NCI-H2171 treated with DMSO at 0.1 percent for 48 hours (cell line): ENCODE measurements around the gene EMC1.
"Not testable (repeated sequence)": the region's sequence is repeated elsewhere in the genome, so short reads cannot be mapped to it uniquely, and the experiment has no call there.

Source experiments
- DNase-seq: peaks from one replicate; lab custom pipeline; 2025; lab: John Stamatoyannopoulos, UW

The EMC1 gene

DNA sequence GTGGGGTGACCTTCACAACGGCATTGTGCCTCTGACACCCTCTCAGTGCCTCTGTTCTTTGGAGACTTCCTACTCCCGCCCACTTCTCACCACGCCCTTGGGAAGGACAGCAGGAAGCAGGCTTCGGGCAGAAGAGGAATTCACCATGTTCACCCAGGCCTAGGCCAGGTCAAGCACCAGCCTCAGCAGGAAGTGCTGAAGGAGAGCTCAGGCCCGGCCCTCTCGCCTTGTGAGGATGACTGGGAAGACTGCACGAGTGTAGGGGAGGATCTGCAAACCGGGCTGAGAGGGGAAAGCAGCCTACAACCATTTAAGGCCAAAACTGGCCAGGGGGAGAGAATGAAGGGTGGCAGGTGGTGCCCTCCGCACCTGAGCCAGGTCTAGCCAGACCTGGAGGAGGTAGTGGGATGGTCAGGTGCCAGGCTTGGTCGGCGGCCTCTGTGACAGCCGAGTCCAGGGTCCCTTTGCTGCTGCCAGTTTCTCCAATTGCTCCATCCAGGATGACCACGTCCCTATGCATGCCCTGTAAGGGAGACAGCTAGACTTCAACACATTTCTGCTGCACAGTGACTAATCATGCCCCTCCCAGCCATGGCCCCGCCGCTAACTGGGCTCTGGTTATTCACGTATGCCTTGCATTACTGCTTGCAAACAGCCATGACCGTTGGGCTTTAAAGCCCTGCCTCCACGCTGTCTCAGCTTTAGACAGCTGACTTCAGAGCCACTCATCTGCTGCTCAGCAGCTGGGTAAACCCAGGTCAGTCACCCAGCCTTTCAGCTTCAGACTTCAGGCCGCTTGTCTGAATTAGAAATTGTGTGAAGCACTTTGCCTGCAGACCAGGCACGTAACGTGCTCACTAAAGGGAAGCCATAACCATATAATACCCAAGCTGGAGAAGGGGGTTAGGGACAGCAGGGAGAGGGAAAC is 9.2 kb upstream of the EMC1 start:
- DNase-seq = no peak

- no peak for DNase-seq
These were observed 7.0 kb upstream of the EMC1 start for GRCh38 chr1:19258353-19258752.

- no peak for DNase-seq
These were observed 6.0 kb upstream of the EMC1 start for GRCh38 chr1:19257178-19257914.

- DNase-seq = not testable (repeated sequence)
These were observed 5.0 kb upstream of the EMC1 start for GRCh38 chr1:19256301-19256700.

DNA sequence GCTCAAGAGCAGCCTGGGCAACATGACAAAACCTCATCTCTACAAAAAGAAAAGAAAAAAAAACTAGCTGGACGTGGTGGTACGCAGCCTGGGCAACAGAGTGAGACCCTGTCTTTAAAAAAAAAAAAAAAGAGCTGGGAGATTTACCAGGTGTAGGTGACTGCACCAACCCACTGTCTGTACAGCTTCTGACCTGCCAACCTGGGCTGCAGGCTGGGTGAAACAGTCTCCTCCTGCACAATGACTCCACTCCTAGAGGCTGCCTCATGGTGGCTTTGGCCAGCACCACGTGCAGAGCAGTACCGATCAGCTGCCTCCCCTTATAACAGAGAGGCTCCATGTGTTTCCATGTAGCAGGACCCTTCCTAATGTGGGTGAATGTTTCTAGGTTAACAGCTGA is 4.0 kb upstream of the EMC1 start:
- DNase-seq = no peak

DNA sequence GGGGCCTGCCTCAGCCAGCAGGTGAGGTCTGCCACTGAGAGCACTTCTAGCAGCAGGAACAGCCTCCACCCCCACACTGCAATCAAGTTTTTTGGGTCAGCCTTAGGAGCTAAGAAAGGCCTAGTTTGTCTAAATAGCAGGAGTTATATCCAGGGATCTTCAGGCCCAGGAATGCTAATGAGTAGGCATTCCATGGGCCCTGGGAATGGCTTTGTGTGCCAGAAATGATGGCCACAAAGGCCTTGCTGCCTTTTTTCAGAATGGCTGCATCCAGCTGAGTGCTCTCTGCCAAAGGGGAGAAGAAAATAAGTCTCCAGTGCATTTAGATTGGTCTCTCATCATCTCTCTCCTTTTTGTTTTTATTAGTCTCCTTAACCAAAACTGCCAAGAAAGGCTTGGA is 3.1 kb upstream of the EMC1 start:
- no peak for DNase-seq

DNA sequence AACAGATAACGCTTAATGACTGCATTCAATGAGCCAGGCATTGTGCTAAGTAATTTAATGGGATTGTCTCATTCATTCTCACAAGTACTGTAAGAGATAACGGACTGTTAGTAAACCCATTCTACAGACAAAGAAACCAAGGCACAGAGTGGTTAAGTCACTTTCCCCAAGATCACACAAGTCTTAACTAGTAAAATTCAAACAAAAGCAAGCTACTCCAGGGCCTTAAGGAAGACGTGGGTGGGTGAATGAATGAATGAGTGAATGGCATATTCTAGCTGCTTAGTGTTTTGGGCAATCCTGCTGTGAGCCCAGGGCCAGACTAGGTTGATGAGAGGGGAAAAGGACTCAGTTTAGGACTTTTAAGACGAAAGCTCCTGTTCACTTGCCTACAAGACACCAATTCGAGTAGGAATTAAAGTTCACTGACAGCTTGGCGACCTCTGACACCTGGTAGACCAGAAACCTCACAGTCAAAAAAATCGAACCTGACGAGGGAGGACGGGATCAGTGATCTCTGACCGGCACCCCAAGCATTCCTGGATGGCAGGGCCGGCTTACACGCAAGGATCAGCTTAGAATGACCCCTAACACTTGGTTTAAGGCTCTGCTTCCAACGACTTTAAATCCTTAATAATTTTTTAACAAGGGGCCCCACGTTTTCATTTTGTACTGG is 557 bp downstream of the EMC1 start:
- DNase-seq = no peak

DNA sequence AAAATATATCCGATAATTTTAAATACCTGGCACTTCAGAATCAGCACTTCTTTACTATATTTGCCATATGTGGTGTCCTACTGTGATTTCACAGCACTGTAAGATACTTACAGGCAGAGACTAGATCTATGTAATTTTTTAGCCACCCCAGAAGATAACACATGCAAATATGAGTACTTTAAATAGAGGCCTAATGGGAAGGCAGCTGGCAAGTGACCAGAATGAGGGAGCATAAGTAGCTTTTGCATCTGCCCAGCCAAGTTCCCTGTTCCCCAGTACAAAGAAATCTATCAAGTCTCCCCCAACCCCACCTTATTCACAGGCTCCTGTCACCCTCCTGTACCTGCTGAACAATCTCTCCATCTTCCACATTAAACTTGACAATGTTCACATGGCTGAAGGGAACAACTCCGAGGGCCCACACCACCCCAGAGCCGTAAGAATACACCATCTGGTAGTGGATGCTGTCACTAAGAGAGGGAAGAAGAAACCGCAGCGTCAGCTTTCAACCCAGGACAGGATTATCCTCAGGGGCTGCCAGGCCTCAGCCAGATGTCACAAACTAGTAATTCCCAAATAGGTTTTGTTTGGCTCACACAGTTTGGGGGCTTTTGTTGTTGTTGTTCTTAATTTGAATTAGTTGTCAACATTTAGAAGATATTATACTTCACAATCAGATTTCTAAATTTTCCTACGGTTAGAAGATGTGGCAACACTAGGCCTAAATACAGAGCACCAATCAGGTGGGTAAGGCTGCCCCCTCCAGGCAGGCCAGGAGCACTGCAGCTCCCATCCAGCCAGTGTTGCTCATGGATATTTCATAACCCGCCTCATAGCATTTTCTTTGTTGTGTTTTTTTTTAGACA is 10.4 kb downstream of the EMC1 start:
- DNase-seq = peak; percentile 56

DNA sequence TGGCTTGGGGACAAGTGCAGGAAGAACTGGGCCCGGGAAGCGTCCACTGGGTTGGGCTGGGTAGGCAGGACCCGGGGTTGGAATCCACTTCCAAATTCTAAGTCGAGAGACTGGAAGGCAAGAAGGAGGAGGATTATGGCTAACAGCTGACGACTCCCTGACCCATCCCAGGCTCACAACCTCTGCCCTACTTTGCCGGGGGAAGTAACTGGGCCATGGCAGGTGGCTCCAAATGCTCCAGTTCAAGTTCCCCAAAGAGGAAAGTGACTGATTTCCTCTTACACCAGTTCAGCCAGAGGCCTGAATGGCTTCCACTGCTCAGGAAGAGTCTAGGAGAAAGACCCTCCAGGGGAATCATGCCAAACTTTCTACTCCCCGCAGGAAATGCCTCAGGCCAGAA is 11.4 kb downstream of the EMC1 start:
- no peak for DNase-seq

- no peak for DNase-seq
These were observed 17.1 kb downstream of the EMC1 start for GRCh38 chr1:19234224-19234623.

DNA sequence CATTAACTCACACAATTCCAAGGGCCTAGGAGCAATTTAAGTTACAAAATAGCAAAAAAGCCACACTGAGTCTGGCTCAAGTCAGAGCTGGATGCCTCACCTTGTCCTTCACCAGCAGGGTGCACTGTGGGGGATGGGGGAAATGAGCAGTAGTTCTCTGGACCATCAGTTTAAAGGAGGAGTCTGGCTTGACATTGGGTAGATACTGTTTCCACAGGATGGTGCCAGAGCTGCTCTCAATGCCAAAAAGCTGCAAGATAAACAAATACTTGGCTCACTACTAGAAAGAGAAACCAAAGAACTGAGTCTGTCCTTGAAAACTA is 18.8 kb downstream of the EMC1 start:
- DNase-seq = no peak

- not testable (repeated sequence) for DNase-seq
These were observed 19.4 kb downstream of the EMC1 start for GRCh38 chr1:19231736-19232523.

DNA sequence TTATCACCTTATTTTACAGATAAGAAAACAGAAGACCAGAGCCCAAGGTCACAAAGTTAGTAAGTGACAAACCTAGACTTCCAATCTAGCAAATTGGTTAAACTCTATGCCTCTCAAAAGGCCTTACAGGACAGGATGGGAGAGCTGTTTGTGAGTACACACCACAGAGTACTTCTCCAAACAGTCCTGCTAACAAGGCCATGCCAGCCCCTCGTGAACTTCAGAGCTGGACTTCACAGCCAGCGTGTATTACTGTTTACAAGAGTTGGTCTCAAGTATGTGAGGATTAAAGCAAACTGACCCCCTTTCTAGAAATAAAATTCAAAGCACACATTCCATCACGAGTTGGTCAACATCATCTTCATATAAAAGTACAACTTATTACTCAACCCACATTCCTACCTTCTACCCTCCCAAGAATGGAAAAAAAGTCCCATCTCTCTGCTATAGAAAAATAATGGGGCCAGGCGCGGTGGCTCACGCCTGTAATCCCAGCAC is 21.4 kb downstream of the EMC1 start:
- no peak for DNase-seq

DNA sequence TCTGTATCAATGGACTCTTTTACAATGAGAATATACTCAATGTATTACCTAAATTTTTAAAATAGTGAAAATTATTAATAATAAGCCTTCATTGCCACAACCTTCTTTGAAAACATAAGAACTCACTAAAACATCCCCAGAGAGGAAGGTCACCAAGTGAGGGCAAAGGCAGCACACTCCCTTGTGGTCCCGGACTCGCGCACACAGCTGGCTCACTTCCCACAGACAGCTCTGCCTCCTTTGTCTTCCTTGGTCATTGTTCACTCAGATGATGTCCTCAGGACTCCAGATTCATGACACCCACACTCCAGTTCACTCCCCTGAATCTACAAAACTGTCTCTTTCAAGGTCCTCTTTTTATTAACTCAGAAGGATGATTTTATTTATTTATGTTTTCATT is 22.1 kb downstream of the EMC1 start:
- no peak for DNase-seq

DNA sequence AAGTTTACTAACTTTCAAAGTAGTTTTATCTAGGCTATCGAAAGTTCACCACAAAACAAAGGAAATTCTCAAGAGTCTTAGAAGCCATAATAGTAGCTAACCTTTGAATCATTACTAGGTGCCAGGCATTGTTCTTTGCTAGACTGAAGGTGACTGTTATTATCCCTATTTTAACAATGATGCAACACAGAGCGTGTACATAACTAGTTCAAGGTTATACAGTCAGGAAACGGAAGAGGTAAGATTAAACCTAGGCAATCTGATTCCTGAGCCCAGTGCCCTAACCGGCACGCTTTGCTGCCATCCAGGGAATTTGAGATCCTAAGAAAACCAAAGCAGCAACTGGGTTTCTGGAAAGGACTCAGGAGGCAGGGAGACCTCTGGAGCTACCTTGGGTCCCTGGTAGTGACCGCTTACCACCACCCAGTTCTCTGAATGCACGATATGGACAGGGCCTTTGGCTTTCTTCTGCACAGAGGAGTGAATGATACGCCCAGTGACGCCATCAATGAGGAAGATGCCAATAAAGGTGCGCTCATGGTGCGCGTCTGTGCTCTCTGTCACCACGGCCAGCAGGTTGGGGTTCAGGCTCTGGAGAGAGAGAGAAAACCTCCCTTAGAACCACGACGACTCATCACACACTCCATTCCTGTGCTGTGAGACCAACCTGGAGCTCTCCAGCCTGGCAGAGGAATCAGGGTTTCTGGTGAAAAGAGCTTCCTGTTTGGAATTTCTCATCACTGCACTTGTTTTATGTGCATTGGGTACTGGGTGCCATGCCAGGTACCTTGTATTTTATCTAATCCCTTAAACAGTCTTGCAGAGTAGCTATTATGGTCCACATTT is 28.1 kb downstream of the EMC1 start:
- DNase-seq = no peak

GRCh38 chr1:19222573-19222972 is 28.8 kb downstream of the EMC1 start:
- no peak for DNase-seq

GRCh38 chr1:19220991-19221390 is 30.3 kb downstream of the EMC1 start:
- no peak for DNase-seq

- no peak for DNase-seq
These were observed 31.1 kb downstream of the EMC1 start for GRCh38 chr1:19220080-19220846.

DNA sequence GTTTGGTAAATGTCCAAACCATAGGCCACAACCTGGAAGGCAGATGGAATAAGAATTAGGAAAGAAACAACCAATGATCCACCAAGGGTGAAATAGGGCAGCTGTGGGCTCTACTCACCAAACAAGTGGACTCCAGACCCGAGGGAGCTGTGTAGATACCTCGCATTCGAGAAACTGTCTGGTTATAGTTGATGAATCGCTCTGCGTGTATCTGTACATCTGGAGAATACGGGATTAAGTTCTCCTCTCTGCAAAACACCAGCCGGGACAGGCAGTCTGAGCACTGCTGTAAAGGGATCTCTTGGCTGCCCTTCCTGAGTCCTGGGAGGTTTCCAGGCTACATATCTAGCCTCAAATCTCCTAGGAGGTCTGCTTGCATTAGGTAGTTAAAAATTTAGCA is 31.9 kb downstream of the EMC1 start:
- no peak for DNase-seq
